GM12892 (cell line): ENCODE measurements around the gene C1QL1.

ENCODE experiments used
- POLR2A ChIP-seq: IDR thresholded peaks from 2 replicates; pipeline ENCODE4 v1.6.1; 2011; ENCODE audit warnings: low read depth, low read length, control low read depth
- POLR2AphosphoS5 ChIP-seq: IDR thresholded peaks from 2 replicates; pipeline ENCODE4 v1.6.1; 2011; ENCODE audit warnings: low read depth, low read length, control low read depth

GRCh38 chr17:44956998-44957981 lies 10.8 kb downstream of the C1QL1 start:
- TF ChIP-seq POLR2AphosphoS5 (no peak), POLR2A (no peak)
